GM19043 (cell line): ENCODE data around the gene DUSP18.
"Not testable (repeated sequence)": the region's sequence is repeated elsewhere in the genome, so short reads cannot be mapped to it uniquely, and the experiment has no call there.

ENCODE experiments used
- ATAC-seq: cut with Tn5 transposase; IDR thresholded peaks from one replicate; pipeline ENCODE4 v1.9.1; 2021; ENCODE audit warnings: low read depth; ENCODE audit not compliant: unreplicated experiment

Gene DUSP18

GRCh38 chr22:30667494-30668385 is at the start of gene DUSP18:
TSS of gene DUSP18 (minus strand) at chr22:30667875. CDS start at chr22:30664003, 3,872 bp downstream.
- ATAC-seq = peak; percentile 89

- ATAC-seq = no peak
Observed at GRCh38 chr22:30714062-30714461, 46.4 kb upstream of the DUSP18 start.

GRCh38 chr22:30712094-30712493 is 44.4 kb upstream of the DUSP18 start:
- ATAC-seq = no peak

- ATAC-seq = not testable (repeated sequence)
Observed at GRCh38 chr22:30709980-30710379, 42.3 kb upstream of the DUSP18 start.

- peak; percentile 51 for ATAC-seq
Observed at GRCh38 chr22:30705710-30706651, 38.3 kb upstream of the DUSP18 start.

GRCh38 chr22:30704978-30705377 is 37.3 kb upstream of the DUSP18 start:
- ATAC-seq = no peak

GRCh38 chr22:30702856-30703255 is 35.2 kb upstream of the DUSP18 start:
- no peak for ATAC-seq

GRCh38 chr22:30701872-30702271 is 34.2 kb upstream of the DUSP18 start:
- no peak for ATAC-seq

GRCh38 chr22:30697975-30698374 is 30.3 kb upstream of the DUSP18 start:
- ATAC-seq = no peak

GRCh38 chr22:30695871-30696655 is 28.4 kb upstream of the DUSP18 start:
- no peak for ATAC-seq

GRCh38 chr22:30695351-30695851 is 27.7 kb upstream of the DUSP18 start:
- no peak for ATAC-seq

GRCh38 chr22:30694640-30695350 is 27.1 kb upstream of the DUSP18 start, which contains the start of gene OSBP2:
TSS of gene OSBP2 (plus strand) at chr22:30694874. CDS start at chr22:30694910, 36 bp downstream.
- ATAC-seq = no peak

- ATAC-seq = no peak
Observed at GRCh38 chr22:30694171-30694639, 26.5 kb upstream of the DUSP18 start.

GRCh38 chr22:30691204-30691603 is 23.5 kb upstream of the DUSP18 start:
- ATAC-seq = no peak

- ATAC-seq = no peak
Observed at GRCh38 chr22:30689622-30690021, 21.9 kb upstream of the DUSP18 start.

- ATAC-seq = no peak
Observed at GRCh38 chr22:30687358-30687757, 19.7 kb upstream of the DUSP18 start.

GRCh38 chr22:30685178-30685577 is 17.5 kb upstream of the DUSP18 start:
- no peak for ATAC-seq

GRCh38 chr22:30681831-30682230 is 14.2 kb upstream of the DUSP18 start:
- ATAC-seq = no peak

- no peak for ATAC-seq
Observed at GRCh38 chr22:30680991-30681770, 13.5 kb upstream of the DUSP18 start.
